HEK293 (cell line): ENCODE measurements around the gene UNK.
A peak's percentile ranks its signal among the peaks of the same experiment; 100 is the strongest.
"Not testable (repeated sequence)": the region's sequence is repeated elsewhere in the genome, so short reads cannot be mapped to it uniquely, and the experiment has no call there.

ENCODE experiments used
- CTCF ChIA-PET: fragments of 350-600 bp; formaldehyde crosslinking; extraction: SDS; loops from one replicate; lab custom pipeline; 2021; ENCODE audit warnings: antibody characterized with exemption; lab: Yijun Ruan, JAX
- POLR2A ChIA-PET: fragments of 300-600 bp; formaldehyde crosslinking; extraction: SDS; loops from one replicate; lab custom pipeline; 2020; ENCODE audit warnings: antibody characterized with exemption, inconsistent platforms; lab: Yijun Ruan, JAX
- H3K27ac ChIP-seq: fragments of 200-500 bp; sonication (Bioruptor generic); 2 replicates; pipeline ENCODE4 v1.5.1; 2014; ENCODE audit warnings: low read depth, low read length, control low read depth, inconsistent platforms; ENCODE audit errors: extremely low read depth
- H3K36me3 ChIP-seq, 2 experiments: fragments of 200-500 bp in 1 of 2; sonication (Bioruptor generic) in 1 of 2; 1 replicate in 1 of 2; 2 replicates in 1 of 2; pipeline ENCODE4 v1.5.1; 2014 to 2017; ENCODE audit warnings: inconsistent platforms in 2 of 2, low read length in 2 of 2; ENCODE audit not compliant: control insufficient read depth in 2 of 2, insufficient read depth in 1 of 2
- H3K4me1 ChIP-seq: fragments of 200-500 bp; sonication (Bioruptor generic); 2 replicates; pipeline ENCODE4 v1.5.1; 2014; ENCODE audit warnings: mild to moderate bottlenecking, low read length, inconsistent platforms; ENCODE audit not compliant: control insufficient read depth, insufficient read depth
- H3K4me3 ChIP-seq: 2 replicates; pipeline ENCODE4 v1.5.1; 2011; ENCODE audit warnings: low read depth, mild to moderate bottlenecking, control low read depth, low read length, moderate library complexity
- H3K9me3 ChIP-seq: fragments of 200-500 bp; sonication (Bioruptor generic); 2 replicates; pipeline ENCODE4 v1.5.1; 2014; ENCODE audit warnings: low read depth, low read length, inconsistent platforms; ENCODE audit not compliant: control insufficient read depth, insufficient read depth
- GLIS2 ChIP-seq: fragments of 450-650 bp; formaldehyde crosslinking; IDR thresholded peaks from 2 replicates; pipeline ENCODE4 v1.5.1; 2016; ENCODE audit warnings: missing biosample characterization, missing genetic modification characterization
- INSM2 ChIP-seq: fragments of 450-650 bp; formaldehyde crosslinking; IDR thresholded peaks from 2 replicates; pipeline ENCODE4 v1.5.1; 2016; ENCODE audit warnings: missing biosample characterization, missing genetic modification characterization
- KLF1 ChIP-seq: fragments of 450-650 bp; formaldehyde crosslinking; IDR thresholded peaks from 2 replicates; pipeline ENCODE4 v1.5.1; 2016; ENCODE audit warnings: missing biosample characterization, missing genetic modification characterization
- PATZ1 ChIP-seq: fragments of 450-650 bp; formaldehyde crosslinking; IDR thresholded peaks from 2 replicates; pipeline ENCODE4 v1.5.1; 2016; ENCODE audit warnings: missing biosample characterization, missing genetic modification characterization
- WT1 ChIP-seq: fragments of 450-650 bp; formaldehyde crosslinking; IDR thresholded peaks from 2 replicates; pipeline ENCODE4 v1.5.1; 2016; ENCODE audit warnings: missing biosample characterization, missing genetic modification characterization
- ZBTB10 ChIP-seq: fragments of 450-650 bp; formaldehyde crosslinking; IDR thresholded peaks from 2 replicates; pipeline ENCODE4 v1.5.1; 2016; ENCODE audit warnings: missing biosample characterization, missing genetic modification characterization
- ZNF175 ChIP-seq: fragments of 450-650 bp; formaldehyde crosslinking; IDR thresholded peaks from 2 replicates; pipeline ENCODE4 v1.5.1; 2016; ENCODE audit warnings: missing biosample characterization, missing genetic modification characterization
- ZNF221 ChIP-seq: fragments of 450-650 bp; formaldehyde crosslinking; IDR thresholded peaks from 2 replicates; pipeline ENCODE4 v1.5.1; 2017; ENCODE audit warnings: missing biosample characterization, missing genetic modification characterization, borderline replicate concordance
- ZNF416 ChIP-seq: fragments of 450-650 bp; formaldehyde crosslinking; IDR thresholded peaks from 2 replicates; pipeline ENCODE4 v1.5.1; 2016; ENCODE audit warnings: missing biosample characterization, missing genetic modification characterization
- ZNF423 ChIP-seq: fragments of 450-650 bp; formaldehyde crosslinking; IDR thresholded peaks from 2 replicates; pipeline ENCODE4 v1.5.1; 2016; ENCODE audit warnings: missing biosample characterization, missing genetic modification characterization
- ZNF600 ChIP-seq: fragments of 450-650 bp; formaldehyde crosslinking; IDR thresholded peaks from 2 replicates; pipeline ENCODE4 v1.5.1; 2016; ENCODE audit warnings: missing biosample characterization, missing genetic modification characterization
- ZSCAN5A ChIP-seq: fragments of 450-650 bp; formaldehyde crosslinking; IDR thresholded peaks from 2 replicates; pipeline ENCODE4 v1.5.1; 2016; ENCODE audit warnings: missing biosample characterization, missing genetic modification characterization

UNK gene

GRCh38 chr17:75869282-75870141 is 84.9 kb downstream of the UNK start:
- H3K36me3 ChIP-seq = no peaks in the 10 kb centered on the region
- H3K4me1 ChIP-seq = peaks cover 7% of the 10 kb centered on the region
- no peak for TF ChIP-seq ZNF175 (tag by site-specific recombination)
- no peak for TF ChIP-seq ZNF221 (tag by site-specific recombination)
- TF ChIP-seq INSM2 (tag by site-specific recombination) = no peak
- TF ChIP-seq PATZ1 (tag by site-specific recombination) = 0 out of 2 replicates have a peak, but pooled peaks have one; percentile 16
- TF ChIP-seq ZNF600 = no peak
- TF ChIP-seq ZNF416 (tag by site-specific recombination) = no peak
- TF ChIP-seq ZNF423 (tag by site-specific recombination) = no peak
- peak; percentile 62 for TF ChIP-seq KLF1 (tag by site-specific recombination)
- no peak for TF ChIP-seq GLIS2 (tag by site-specific recombination)
- TF ChIP-seq WT1 = peak; percentile 39; the same call in 1 of the 2 replicates
- TF ChIP-seq ZSCAN5A (tag by site-specific recombination) = no peak
- TF ChIP-seq ZBTB10 = no peak
- ChIA-PET CTCF (interaction anchor here (0.7 to 2.3 kb wide), 5 partner anchors 8 to 268 kb away, joined by 3 to 6 read pairs (median 4); partner anchors contain the start of gene TRIM47), POLR2A (interaction anchor here (1.0 kb wide), 1 partner anchor 14 kb away, joined by 3 read pairs; the partner anchor contains the start of gene WBP2)
- H3K4me3 ChIP-seq = no peak overlapping the region
- H3K9me3 ChIP-seq = no peaks in the 10 kb centered on the region
- no peak overlapping the region; the same call in 1 of the 2 replicates for H3K27ac ChIP-seq

GRCh38 chr17:75870228-75870627 is 85.6 kb downstream of the UNK start:
- TF ChIP-seq KLF1 (tag by site-specific recombination) = peak; percentile 70
- not testable (repeated sequence) for H3K4me1 ChIP-seq, H3K4me3 ChIP-seq, H3K27ac ChIP-seq, H3K36me3 ChIP-seq, H3K9me3 ChIP-seq
- CTCF ChIA-PET = interaction anchor here (1.0 to 7.6 kb wide), 3 partner anchors 9 to 87 kb away, joined by 4 to 84 read pairs (median 4); no protein-coding TSS in a partner anchor
- POLR2A ChIA-PET = interaction anchor here (1.0 kb wide), 1 partner anchor 15 kb away, joined by 3 read pairs; the partner anchor contains the start of gene WBP2
